PC-9 (cell line): ENCODE results near the gene KCNJ6. TPM values are rescaled to one million over a fixed set of nuclear protein-coding genes. Genes with fewer than 3 reads are reported as not detected.

Experiments
- BruUV-seq: library from RNA; stranded (reverse); fragments of 400-500 nt; replicated peaks from 2 replicates; lab custom pipeline; 2021; lab: Mats Ljungman, UMichigan
- CTCF ChIA-PET: fragments of 300-600 bp; sonication (Branson Sonifier 250); formaldehyde crosslinking; loops from one replicate; lab custom pipeline; 2022; ENCODE audit warnings: antibody characterized with exemption; lab: Charles Lee
- POLR2A ChIA-PET: fragments of 300-600 bp; sonication (Branson Sonifier 250); formaldehyde crosslinking; loops from one replicate; lab custom pipeline; 2022; ENCODE audit warnings: antibody characterized with exemption; ENCODE audit not compliant: unreplicated experiment; lab: Charles Lee
- DNase-seq, 2 experiments: peaks; one replicate each; pipeline versions ENCODE4 v3.0.0 to v3.0.0-alpha.2; 2015 to 2022; ENCODE audit warnings: mixed read lengths in 1 of 2
- H2AFZ ChIP-seq: fragments of 200-600 bp; sonication (generic); 2 replicates; pipeline ENCODE4 v1.8.1; 2017; ENCODE audit warnings: antibody characterized with exemption
- H3F3A ChIP-seq: fragments of 200-600 bp; sonication (generic); 2 replicates; pipeline ENCODE4 v1.8.1; 2017; ENCODE audit warnings: antibody characterized with exemption, mild to moderate bottlenecking, low read depth; ENCODE audit not compliant: insufficient read depth
- H3K27ac ChIP-seq: fragments of 200-600 bp; sonication (generic); 2 replicates; pipeline ENCODE4 v1.6.1; 2016; ENCODE audit warnings: mixed run types
- H3K27me3 ChIP-seq: fragments of 200-600 bp; sonication (generic); 2 replicates; pipeline ENCODE4 v1.6.1; 2016; ENCODE audit warnings: low read depth, mixed run types; ENCODE audit not compliant: insufficient read depth
- H3K36me3 ChIP-seq: fragments of 200-600 bp; sonication (generic); 2 replicates; pipeline ENCODE4 v1.6.1; 2016; ENCODE audit warnings: low read depth, mixed run types
- H3K4me1 ChIP-seq: fragments of 200-600 bp; sonication (generic); replicated peaks from 2 replicates; pipeline ENCODE4 v1.6.1; 2016; ENCODE audit warnings: mixed run types; ENCODE audit not compliant: insufficient read depth
- H3K4me2 ChIP-seq: fragments of 200-600 bp; sonication (generic); 2 replicates; pipeline ENCODE4 v1.6.1; 2017; ENCODE audit warnings: mixed run types
- H3K4me3 ChIP-seq: fragments of 200-600 bp; sonication (generic); 2 replicates; pipeline ENCODE4 v1.6.1; 2016; ENCODE audit warnings: mixed run types
- H3K79me2 ChIP-seq: fragments of 200-600 bp; sonication (generic); 2 replicates; pipeline ENCODE4 v1.6.1; 2017; ENCODE audit warnings: low read depth, mixed run types
- H3K9me2 ChIP-seq: fragments of 200-600 bp; sonication (generic); 2 replicates; pipeline ENCODE4 v1.8.1; 2017; ENCODE audit warnings: mild to moderate bottlenecking; ENCODE audit not compliant: insufficient read depth
- H3K9me3 ChIP-seq: fragments of 200-600 bp; sonication (generic); 2 replicates; pipeline ENCODE4 v1.8.1; 2016; ENCODE audit warnings: low read depth; ENCODE audit not compliant: insufficient read depth
- H4K20me1 ChIP-seq: fragments of 200-600 bp; sonication (generic); 2 replicates; pipeline ENCODE4 v1.8.1; 2017; ENCODE audit not compliant: insufficient read depth
- EZH2 ChIP-seq: fragments of 200-600 bp; sonication (generic); IDR thresholded peaks from 2 replicates; pipeline ENCODE4 v1.8.0; 2017; ENCODE audit warnings: antibody characterized with exemption, low read depth
- intact Hi-C: fragments of 100-400 bp; cut with micrococcal nuclease; formaldehyde crosslinking; loops from one replicate; pipeline ENCODE4 v1.10.0; 2022; ENCODE audit not compliant: unreplicated experiment
- total RNA-seq: library from RNA; stranded (reverse); gene quantifications from 2 replicates; pipeline ENCODE4 v1.2.3, GENCODE V29; 2021
- TF ChIP-seq, protein P1 (sequence below): fragments of 200-600 bp; sonication (generic); conservative IDR thresholded peaks from 2 replicates; pipeline ENCODE4 v1.6.1; 2017; ENCODE audit warnings: mixed run types, antibody characterized with exemption, mild to moderate bottlenecking, moderate library complexity

KCNJ6 gene
- total RNA-seq, 1 experiment from 2014 or later, result not detected

GRCh38 chr21:37829447-37829846 lies 86.8 kb downstream of the KCNJ6 start:
- Histone ChIP-seq H3F3A (no peaks in the 10 kb centered on the region), H2AFZ (no peak overlapping the region), H3K79me2 (no peaks in the 10 kb centered on the region), H4K20me1 (no peaks in the 10 kb centered on the region), H3K4me3 (no peak overlapping the region), H3K9me3 (no peaks in the 10 kb centered on the region), H3K4me1 (no peaks in the 10 kb centered on the region), H3K27me3 (peaks cover 18% of the 10 kb centered on the region), H3K36me3 (no peaks in the 10 kb centered on the region), H3K9me2 (no peaks in the 10 kb centered on the region), H3K27ac (no peak overlapping the region), H3K4me2 (no peak overlapping the region)
- CTCF ChIA-PET, result no interaction called here
- POLR2A ChIA-PET, result interaction anchor here (0.6 kb wide), 1 partner anchor 34 kb away, joined by 8 read pairs; no protein-coding TSS in a partner anchor
- DNase-seq, result no peak
- no peak for TF ChIP-seq EZH2
- TF ChIP-seq, protein P1, sequence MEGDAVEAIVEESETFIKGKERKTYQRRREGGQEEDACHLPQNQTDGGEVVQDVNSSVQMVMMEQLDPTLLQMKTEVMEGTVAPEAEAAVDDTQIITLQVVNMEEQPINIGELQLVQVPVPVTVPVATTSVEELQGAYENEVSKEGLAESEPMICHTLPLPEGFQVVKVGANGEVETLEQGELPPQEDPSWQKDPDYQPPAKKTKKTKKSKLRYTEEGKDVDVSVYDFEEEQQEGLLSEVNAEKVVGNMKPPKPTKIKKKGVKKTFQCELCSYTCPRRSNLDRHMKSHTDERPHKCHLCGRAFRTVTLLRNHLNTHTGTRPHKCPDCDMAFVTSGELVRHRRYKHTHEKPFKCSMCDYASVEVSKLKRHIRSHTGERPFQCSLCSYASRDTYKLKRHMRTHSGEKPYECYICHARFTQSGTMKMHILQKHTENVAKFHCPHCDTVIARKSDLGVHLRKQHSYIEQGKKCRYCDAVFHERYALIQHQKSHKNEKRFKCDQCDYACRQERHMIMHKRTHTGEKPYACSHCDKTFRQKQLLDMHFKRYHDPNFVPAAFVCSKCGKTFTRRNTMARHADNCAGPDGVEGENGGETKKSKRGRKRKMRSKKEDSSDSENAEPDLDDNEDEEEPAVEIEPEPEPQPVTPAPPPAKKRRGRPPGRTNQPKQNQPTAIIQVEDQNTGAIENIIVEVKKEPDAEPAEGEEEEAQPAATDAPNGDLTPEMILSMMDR, result no peak
- no TSS peak for BruUV-seq
- intact Hi-C loops, result no loop called here

DNA sequence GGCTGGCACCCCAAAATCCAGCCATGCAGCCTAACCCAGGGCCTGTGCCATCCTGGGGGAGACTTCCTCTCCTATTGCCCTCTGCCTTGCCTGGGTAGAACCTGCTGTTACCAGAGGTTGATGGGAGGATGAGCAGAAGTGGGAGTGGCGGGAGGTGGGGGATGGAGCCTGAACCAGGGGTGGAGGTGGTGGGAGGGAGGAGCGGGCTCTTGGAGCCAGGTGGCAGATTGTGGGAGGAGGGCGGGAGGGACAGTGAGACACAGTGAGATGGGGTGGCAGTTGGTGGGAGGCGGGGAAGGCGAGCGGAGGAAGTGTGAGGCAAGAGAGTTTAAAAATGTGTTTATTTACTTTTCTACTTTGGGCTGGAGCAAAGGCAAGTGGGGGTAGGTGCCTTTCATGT lies 87.3 kb downstream of the KCNJ6 start:
- CTCF ChIA-PET, result no interaction called here

GRCh38 chr21:37828556-37828955 lies 87.7 kb downstream of the KCNJ6 start:
- no peak overlapping the region for H3K4me3 ChIP-seq
- BruUV-seq, result no TSS peak
- no peak for DNase-seq
- no peaks in the 10 kb centered on the region for H4K20me1 ChIP-seq
- no peaks in the 10 kb centered on the region for H3K4me1 ChIP-seq
- peaks cover 20% of the 10 kb centered on the region for H3K27me3 ChIP-seq
- CTCF ChIA-PET, result no interaction called here
- H3K27ac ChIP-seq, result no peak overlapping the region
- POLR2A ChIA-PET, result no interaction called here
- no peaks in the 10 kb centered on the region for H3K79me2 ChIP-seq
- H3K9me2 ChIP-seq, result no peaks in the 10 kb centered on the region
- H3K9me3 ChIP-seq, result no peaks in the 10 kb centered on the region
- TF ChIP-seq EZH2, result no peak
- TF ChIP-seq, protein P1, result no peak
- intact Hi-C loops, result no loop called here
- no peaks in the 10 kb centered on the region for H3K36me3 ChIP-seq
- H3K4me2 ChIP-seq, result no peak overlapping the region
- no peaks in the 10 kb centered on the region for H3F3A ChIP-seq
- H2AFZ ChIP-seq, result no peak overlapping the region

More for the DNA sequence above, 87.3 kb downstream of the KCNJ6 start:
- Histone ChIP-seq H3K27ac (no peak overlapping the region), H3K9me3 (no peaks in the 10 kb centered on the region), H3K79me2 (no peaks in the 10 kb centered on the region), H3K4me3 (no peak overlapping the region), H3K4me1 (no peaks in the 10 kb centered on the region), H4K20me1 (no peaks in the 10 kb centered on the region), H2AFZ (no peak overlapping the region), H3K27me3 (peaks cover 18% of the 10 kb centered on the region), H3K4me2 (no peak overlapping the region), H3K36me3 (no peaks in the 10 kb centered on the region), H3F3A (no peaks in the 10 kb centered on the region), H3K9me2 (no peaks in the 10 kb centered on the region)
- no TSS peak for BruUV-seq
- intact Hi-C loops, result no loop called here
- DNase-seq, result no peak
- POLR2A ChIA-PET, result interaction anchor here (0.6 kb wide), 1 partner anchor 35 kb away, joined by 8 read pairs; no protein-coding TSS in a partner anchor
- TF ChIP-seq, protein P1, result no peak
- no peak for TF ChIP-seq EZH2
